ENCODE results near the gene RBM39. TPM values are rescaled to one million over a fixed set of nuclear protein-coding genes. Genes with fewer than 3 reads are reported as not detected.
"Not testable (repeated sequence)": the region's sequence is repeated elsewhere in the genome, so short reads cannot be mapped to it uniquely, and the experiment has no call there.

Gene RBM39
- total RNA-seq, 1 donor from 2014 or later = 269 TPM

GRCh38 chr20:35708502-35708901 is 33.6 kb downstream of the RBM39 start:
- no peak for DNase-seq (ENCODE audit: low spot score)

GRCh38 chr20:35706591-35707529 is 35.2 kb downstream of the RBM39 start:
- not testable (repeated sequence) for DNase-seq (ENCODE audit: low spot score)

- DNase-seq (ENCODE audit: low spot score) = not testable (repeated sequence)
These were observed 36.2 kb downstream of the RBM39 start for GRCh38 chr20:35705894-35706293.

GRCh38 chr20:35704514-35705261 is 37.4 kb downstream of the RBM39 start:
- DNase-seq (ENCODE audit: low spot score) = no peak

GRCh38 chr20:35702824-35703695 is 39.0 kb downstream of the RBM39 start:
- DNase-seq (ENCODE audit: low spot score) = no peak

DNA sequence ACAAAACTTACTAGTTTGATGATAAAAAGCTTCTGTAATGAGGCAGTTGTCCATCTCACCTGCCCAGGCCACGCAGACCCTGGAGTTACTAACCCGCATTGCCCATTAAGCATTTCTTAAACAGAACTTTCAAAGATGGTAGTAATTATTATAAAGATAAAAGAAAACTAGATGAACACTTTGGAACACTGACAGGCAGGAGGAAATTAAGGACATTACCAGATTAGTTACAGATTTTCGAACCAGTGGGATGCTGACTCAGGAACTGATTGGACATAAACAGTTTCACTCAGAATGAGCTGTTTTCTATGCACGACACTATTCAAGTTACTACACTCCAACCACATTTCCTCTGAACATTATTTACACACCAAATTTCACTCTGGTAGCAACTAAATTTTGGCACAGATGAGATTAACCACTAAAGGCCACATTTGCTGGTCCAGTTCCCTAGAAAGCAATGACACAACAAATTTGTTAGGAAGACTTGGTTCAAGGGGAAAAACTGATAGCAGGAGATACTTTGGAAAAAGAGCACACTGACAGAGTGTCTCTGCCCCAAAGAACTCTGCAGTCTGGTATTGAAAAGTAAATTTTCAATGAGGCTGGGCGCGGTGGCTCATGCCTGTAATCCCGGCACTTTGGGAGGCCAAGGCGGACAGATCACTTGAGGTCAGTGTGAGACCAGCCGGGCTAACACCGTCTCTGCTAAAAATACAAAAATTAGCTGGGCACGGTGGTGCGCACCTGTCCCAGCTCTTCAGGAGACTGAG is 39.8 kb downstream of the RBM39 start:
- no peak for DNase-seq (ENCODE audit: low spot score)

GRCh38 chr20:35700625-35701148 is 41.4 kb downstream of the RBM39 start:
- DNase-seq (ENCODE audit: low spot score) = no peak

DNA sequence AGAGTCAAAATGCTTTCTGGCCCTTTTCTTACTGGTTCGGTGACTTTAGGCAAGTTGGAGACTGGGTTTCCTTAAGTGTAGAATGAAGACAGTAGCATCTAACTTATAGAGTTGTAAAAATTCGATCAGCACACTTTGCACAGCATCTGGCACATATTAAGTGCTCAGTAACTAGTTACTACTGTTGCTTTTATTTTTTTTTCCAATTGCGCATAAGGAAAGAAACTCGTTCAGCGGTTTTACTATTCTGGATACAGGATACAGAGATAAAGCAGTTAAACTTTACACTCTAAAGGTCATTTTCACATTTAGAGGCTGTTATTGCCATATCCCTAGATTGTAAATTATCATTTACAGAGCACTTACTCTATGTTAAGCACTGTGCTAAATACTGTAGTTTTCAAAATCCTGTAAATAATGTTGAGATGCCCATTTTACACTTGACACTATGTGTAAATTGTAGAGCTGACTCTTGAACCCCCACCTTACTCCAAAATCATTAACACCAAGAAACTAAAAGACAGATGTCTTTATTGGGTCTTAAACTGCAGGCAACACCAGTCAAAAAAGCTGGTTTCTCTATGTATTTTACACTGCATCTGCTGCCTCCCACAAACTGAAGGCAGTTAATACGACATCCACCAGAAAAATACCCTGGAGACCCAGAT is 42.0 kb downstream of the RBM39 start:
- DNase-seq (ENCODE audit: low spot score) = no peak

GRCh38 chr20:35699127-35699956 is 42.7 kb downstream of the RBM39 start, which contains the start of the genes NFS1 and ROMO1:
TSS of gene NFS1 (minus strand) at chr20:35699352. CDS start at chr20:35699288, 64 bp downstream.
TSS of gene ROMO1 (plus strand) at chr20:35699405. CDS start at chr20:35699633, 228 bp downstream.
- peak; percentile 96 for DNase-seq (ENCODE audit: low spot score)

DNA sequence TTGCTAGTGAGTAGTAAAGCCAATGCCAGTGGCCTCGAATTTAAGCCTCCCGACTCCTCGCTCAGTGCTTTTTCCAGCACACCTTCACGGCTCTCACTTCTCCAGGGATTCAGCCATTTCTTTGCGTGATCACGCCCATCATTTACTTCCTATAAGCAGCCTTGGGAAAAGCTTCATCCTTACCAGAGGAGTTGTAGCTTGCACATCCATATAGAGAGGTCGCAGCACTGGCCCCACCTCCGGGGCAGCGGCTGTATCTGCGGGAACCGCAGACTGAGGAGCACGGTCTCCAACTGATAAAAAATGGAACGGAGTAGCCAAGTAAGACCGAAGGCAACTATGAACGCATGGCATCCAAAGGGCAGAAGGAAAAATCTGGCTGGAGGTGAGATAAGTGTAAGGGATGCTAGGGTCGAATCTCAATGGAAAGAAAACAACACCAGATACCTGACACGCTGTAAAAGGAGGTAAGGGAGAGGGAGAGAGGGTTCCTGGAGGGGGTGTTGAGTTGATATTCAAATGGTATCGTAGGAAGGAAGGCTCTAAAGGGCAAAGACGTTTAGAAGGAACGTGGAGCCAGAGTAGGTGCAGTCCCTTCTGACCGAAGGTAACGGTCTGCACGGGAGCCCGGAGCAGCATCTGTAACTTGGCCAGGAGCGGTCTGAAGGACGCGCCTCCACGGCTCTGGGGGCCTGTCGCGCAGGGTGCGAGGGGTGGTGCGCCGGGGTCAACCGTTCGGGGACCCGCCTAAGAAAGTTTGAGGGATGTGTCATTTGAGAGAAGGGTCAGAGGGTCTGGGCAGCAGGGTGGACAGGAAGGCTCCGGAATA is 43.5 kb downstream of the RBM39 start:
- no peak for DNase-seq (ENCODE audit: low spot score)

- DNase-seq (ENCODE audit: low spot score) = no peak
These were observed 44.3 kb downstream of the RBM39 start for GRCh38 chr20:35697696-35698297.

DNA sequence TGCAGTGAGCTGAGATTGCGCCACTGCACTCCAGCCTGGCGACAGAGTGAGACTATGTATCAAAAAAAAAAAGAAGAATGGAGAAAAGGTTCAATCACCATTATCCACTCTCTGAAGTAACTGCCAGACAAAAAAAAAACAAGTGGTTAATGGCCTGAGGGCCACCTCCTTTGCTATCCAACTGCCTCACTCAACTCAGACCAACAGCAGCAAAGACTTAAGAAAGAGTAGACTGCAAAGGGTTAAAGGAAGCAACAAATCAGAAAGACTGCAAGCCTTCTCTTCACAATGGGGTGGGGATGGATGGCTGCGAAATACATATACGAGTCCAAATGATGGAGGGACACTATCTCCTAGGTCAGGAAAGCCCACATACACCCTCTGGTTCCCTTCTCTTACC is 46.1 kb downstream of the RBM39 start:
- DNase-seq (ENCODE audit: low spot score) = no peak

GRCh38 chr20:35695245-35695749 is 46.8 kb downstream of the RBM39 start:
- no peak for DNase-seq (ENCODE audit: low spot score)

DNA sequence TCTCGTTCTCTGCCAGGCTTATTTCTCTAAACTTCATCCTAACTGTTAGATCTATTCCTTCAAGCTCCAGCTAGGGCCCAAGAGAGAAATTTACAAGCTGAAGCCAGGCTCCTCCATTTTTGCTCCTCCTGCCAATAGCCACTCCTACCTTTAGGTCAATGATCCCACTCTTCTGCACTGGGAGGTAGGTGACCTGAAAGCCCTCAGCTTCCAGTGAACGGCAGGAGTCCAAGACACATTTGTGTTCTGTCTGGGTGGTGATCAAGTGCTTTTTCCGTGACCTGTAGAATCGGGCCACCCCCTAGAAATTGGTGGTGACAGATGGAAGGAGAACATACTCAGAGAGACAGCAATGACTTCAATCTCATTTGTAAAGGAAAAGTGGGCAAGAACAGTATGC is 51.8 kb downstream of the RBM39 start:
- DNase-seq (ENCODE audit: low spot score) = no peak

DNA sequence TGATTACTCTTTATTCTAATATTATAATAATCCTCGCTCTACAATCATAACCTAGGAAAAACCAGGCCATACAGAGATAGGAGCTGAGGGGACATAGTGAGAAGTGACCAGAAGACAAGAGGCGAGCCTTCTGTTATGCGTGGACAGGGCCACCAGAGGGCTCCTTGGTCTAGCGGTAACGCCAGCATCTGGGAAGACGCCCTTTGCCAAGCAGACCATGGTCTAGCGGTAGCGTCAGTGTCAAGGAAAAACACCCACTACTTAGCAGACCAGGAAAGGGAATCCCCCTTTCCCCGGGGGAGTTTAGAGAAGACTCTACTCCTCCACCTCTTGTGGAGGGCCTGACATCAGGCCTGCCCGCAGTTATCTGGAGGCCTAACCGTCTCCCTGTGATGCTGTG is 55.2 kb downstream of the RBM39 start:
- DNase-seq (ENCODE audit: low spot score) = not testable (repeated sequence)

- DNase-seq (ENCODE audit: low spot score) = not testable (repeated sequence)
These were observed 56.7 kb downstream of the RBM39 start for GRCh38 chr20:35685368-35685767.

GRCh38 chr20:35681960-35682359 is 60.1 kb downstream of the RBM39 start:
- no peak for DNase-seq (ENCODE audit: low spot score)
